ENCODE data around the gene FBXW8.

The FBXW8 gene

DNA sequence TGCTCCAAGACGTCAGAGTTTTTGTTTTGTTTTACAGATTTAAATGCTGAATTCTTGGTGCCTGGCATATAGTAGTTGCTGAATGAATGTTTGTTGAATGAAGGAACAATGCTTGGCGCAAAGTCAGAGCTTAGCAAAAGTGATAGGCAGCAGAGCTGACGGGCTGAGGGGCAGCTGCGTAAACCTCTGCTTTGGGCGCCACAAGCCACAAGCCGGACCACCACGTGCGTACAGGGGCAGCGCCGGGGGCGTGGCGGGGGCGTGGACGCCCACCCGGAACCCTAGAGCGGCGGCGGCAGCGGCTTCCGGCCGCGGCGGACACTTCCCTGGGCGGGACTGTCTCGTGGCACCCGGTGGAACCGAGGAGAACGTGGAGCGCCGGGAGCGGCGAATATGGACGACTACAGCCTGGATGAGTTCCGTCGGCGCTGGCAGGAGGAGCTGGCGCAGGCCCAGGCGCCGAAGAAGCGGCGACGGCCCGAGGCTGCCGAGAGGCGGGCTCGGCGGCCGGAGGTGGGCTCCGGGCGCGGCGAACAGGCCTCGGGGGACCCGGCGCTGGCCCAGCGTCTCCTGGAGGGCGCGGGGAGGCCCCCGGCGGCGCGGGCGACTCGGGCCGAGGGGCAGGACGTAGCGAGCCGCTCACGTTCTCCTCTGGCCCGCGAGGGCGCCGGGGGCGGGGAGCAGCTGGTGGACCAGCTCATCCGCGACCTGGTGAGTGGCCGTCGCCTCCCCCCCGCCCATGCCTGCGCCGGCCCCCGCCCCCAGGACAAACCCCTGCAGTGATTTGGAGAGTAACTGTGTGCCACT is at the start of gene FBXW8 (continued):
- TF ChIP-seq ZNF677 (tag by site-specific recombination; IDR thresholded peaks at IDR 0.05): peak; percentile 29; the same call in 1 of the 2 replicates
- TF ChIP-seq ZNF121 (tag by site-specific recombination; IDR thresholded peaks at IDR 0.05): no peak
- TF ChIP-seq GFI1B (tag by site-specific recombination; IDR thresholded peaks at IDR 0.05): no peak
- no peak for TF ChIP-seq ZNF394 (tag by site-specific recombination; IDR thresholded peaks at IDR 0.05; ENCODE audit: borderline replicate concordance)
- TF ChIP-seq ZNF184 (tag by site-specific recombination; IDR thresholded peaks at IDR 0.05): no peak
- TF ChIP-seq ZSCAN23 (tag by site-specific recombination; IDR thresholded peaks at IDR 0.05): no peak
- TF ChIP-seq KLF16 (tag by site-specific recombination; IDR thresholded peaks at IDR 0.05): peak; percentile 100
- no peak for TF ChIP-seq ZNF768 (tag by site-specific recombination; IDR thresholded peaks at IDR 0.05)
- TF ChIP-seq SCRT2 (tag by site-specific recombination; IDR thresholded peaks at IDR 0.05): peak; percentile 58; the same call in 1 of the 2 replicates
- no peak for TF ChIP-seq SETDB1 (IDR thresholded peaks at IDR 0.05; ENCODE audit: insufficient read length, low read length)
- TF ChIP-seq, protein P1, sequence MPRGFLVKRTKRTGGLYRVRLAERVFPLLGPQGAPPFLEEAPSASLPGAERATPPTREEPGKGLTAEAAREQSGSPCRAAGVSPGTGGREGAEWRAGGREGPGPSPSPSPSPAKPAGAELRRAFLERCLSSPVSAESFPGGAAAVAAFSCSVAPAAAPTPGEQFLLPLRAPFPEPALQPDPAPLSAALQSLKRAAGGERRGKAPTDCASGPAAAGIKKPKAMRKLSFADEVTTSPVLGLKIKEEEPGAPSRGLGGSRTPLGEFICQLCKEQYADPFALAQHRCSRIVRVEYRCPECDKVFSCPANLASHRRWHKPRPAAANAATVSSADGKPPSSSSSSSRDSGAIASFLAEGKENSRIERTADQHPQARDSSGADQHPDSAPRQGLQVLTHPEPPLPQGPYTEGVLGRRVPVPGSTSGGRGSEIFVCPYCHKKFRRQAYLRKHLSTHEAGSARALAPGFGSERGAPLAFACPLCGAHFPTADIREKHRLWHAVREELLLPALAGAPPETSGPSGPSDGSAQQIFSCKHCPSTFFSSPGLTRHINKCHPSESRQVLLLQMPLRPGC (tag by site-specific recombination; IDR thresholded peaks at IDR 0.05): no peak
- no peak for TF ChIP-seq ZNF658 (tag by site-specific recombination; IDR thresholded peaks at IDR 0.05)
- 0 out of 2 replicates have a peak, but pooled peaks have one; percentile 56 for TF ChIP-seq ZNF792 (tag by site-specific recombination; IDR thresholded peaks at IDR 0.05)
- no peak for TF ChIP-seq ZNF596 (tag by site-specific recombination; IDR thresholded peaks at IDR 0.05)
- no peak for TF ChIP-seq OVOL3 (tag by site-specific recombination; IDR thresholded peaks at IDR 0.05)
- peak; percentile 79 for TF ChIP-seq IKZF3 (tag by site-specific recombination; IDR thresholded peaks at IDR 0.05)
- TF ChIP-seq ZNF426 (tag by site-specific recombination; IDR thresholded peaks at IDR 0.05): no peak
- no peak for TF ChIP-seq SCRT1 (tag by site-specific recombination; IDR thresholded peaks at IDR 0.05; ENCODE audit: borderline replicate concordance)
- TF ChIP-seq ZNF350 (tag by site-specific recombination; IDR thresholded peaks at IDR 0.05): no peak
- TF ChIP-seq, protein P2, sequence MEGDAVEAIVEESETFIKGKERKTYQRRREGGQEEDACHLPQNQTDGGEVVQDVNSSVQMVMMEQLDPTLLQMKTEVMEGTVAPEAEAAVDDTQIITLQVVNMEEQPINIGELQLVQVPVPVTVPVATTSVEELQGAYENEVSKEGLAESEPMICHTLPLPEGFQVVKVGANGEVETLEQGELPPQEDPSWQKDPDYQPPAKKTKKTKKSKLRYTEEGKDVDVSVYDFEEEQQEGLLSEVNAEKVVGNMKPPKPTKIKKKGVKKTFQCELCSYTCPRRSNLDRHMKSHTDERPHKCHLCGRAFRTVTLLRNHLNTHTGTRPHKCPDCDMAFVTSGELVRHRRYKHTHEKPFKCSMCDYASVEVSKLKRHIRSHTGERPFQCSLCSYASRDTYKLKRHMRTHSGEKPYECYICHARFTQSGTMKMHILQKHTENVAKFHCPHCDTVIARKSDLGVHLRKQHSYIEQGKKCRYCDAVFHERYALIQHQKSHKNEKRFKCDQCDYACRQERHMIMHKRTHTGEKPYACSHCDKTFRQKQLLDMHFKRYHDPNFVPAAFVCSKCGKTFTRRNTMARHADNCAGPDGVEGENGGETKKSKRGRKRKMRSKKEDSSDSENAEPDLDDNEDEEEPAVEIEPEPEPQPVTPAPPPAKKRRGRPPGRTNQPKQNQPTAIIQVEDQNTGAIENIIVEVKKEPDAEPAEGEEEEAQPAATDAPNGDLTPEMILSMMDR (tag by site-specific recombination; IDR thresholded peaks at IDR 0.05): no peak
- TF ChIP-seq YY2 (tag by site-specific recombination; IDR thresholded peaks at IDR 0.05): peak; percentile 28; the same call in 1 of the 2 replicates
- TF ChIP-seq KLF9 (tag by site-specific recombination; IDR thresholded peaks at IDR 0.05; ENCODE audit: low read depth): peak; percentile 100
- no peak for TF ChIP-seq ZBTB1 (tag by site-specific recombination; IDR thresholded peaks at IDR 0.05)
- TF ChIP-seq ZNF654 (tag by site-specific recombination; IDR thresholded peaks at IDR 0.05; ENCODE audit: low read depth): no peak
- TF ChIP-seq ZNF202 (tag by site-specific recombination; IDR thresholded peaks at IDR 0.05; ENCODE audit: borderline replicate concordance): no peak
- TF ChIP-seq, protein P3, sequence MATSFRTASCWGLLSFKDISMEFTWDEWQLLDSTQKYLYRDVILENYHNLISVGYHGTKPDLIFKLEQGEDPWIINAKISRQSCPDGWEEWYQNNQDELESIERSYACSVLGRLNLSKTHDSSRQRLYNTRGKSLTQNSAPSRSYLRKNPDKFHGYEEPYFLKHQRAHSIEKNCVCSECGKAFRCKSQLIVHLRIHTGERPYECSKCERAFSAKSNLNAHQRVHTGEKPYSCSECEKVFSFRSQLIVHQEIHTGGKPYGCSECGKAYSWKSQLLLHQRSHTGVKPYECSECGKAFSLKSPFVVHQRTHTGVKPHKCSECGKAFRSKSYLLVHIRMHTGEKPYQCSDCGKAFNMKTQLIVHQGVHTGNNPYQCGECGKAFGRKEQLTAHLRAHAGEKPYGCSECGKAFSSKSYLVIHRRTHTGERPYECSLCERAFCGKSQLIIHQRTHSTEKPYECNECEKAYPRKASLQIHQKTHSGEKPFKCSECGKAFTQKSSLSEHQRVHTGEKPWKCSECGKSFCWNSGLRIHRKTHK (tag by site-specific recombination; IDR thresholded peaks at IDR 0.05): no peak
- TF ChIP-seq SP3 (tag by site-specific recombination; IDR thresholded peaks at IDR 0.05): peak; percentile 94
- no peak for TF ChIP-seq ZNF433 (tag by site-specific recombination; IDR thresholded peaks at IDR 0.05; ENCODE audit: low read depth)
- no peak for TF ChIP-seq ZNF747 (tag by site-specific recombination; IDR thresholded peaks at IDR 0.05)
- TF ChIP-seq ZNF239 (tag by site-specific recombination; IDR thresholded peaks at IDR 0.05): no peak
- TF ChIP-seq GLIS1 (tag by site-specific recombination; IDR thresholded peaks at IDR 0.05): peak; percentile 56; the same call in 1 of the 2 replicates
- no peak for TF ChIP-seq ZNF544 (tag by site-specific recombination; IDR thresholded peaks at IDR 0.05)
- no peak for TF ChIP-seq ZNF513 (tag by site-specific recombination; IDR thresholded peaks at IDR 0.05)
- peak; percentile 75; the same call in 1 of the 2 replicates for TF ChIP-seq ZNF2 (tag by site-specific recombination; IDR thresholded peaks at IDR 0.05)
- TF ChIP-seq KLF17 (tag by site-specific recombination; IDR thresholded peaks at IDR 0.05): peak; percentile 46; the same call in 1 of the 2 replicates
